HEK293 (cell line): Measurements from ENCODE around the gene PRR14L.
A peak's percentile ranks its signal among the peaks of the same experiment; 100 is the strongest.

ENCODE experiments used
- CTCF ChIA-PET: fragments of 350-600 bp; formaldehyde crosslinking; extraction: SDS; loops from one replicate; lab custom pipeline; 2021; ENCODE audit warnings: antibody characterized with exemption; lab: Yijun Ruan, JAX
- POLR2A ChIA-PET: fragments of 300-600 bp; formaldehyde crosslinking; extraction: SDS; loops from one replicate; lab custom pipeline; 2020; ENCODE audit warnings: antibody characterized with exemption, inconsistent platforms; lab: Yijun Ruan, JAX
- H3K27ac ChIP-seq: fragments of 200-500 bp; sonication (Bioruptor generic); 2 replicates; pipeline ENCODE4 v1.5.1; 2014; ENCODE audit warnings: low read depth, low read length, control low read depth, inconsistent platforms; ENCODE audit errors: extremely low read depth
- H3K36me3 ChIP-seq, 2 experiments: fragments of 200-500 bp in 1 of 2; sonication (Bioruptor generic) in 1 of 2; 1 replicate in 1 of 2; 2 replicates in 1 of 2; pipeline ENCODE4 v1.5.1; 2014 to 2017; ENCODE audit warnings: inconsistent platforms in 2 of 2, low read length in 2 of 2; ENCODE audit not compliant: control insufficient read depth in 2 of 2, insufficient read depth in 1 of 2
- H3K4me1 ChIP-seq: fragments of 200-500 bp; sonication (Bioruptor generic); 2 replicates; pipeline ENCODE4 v1.5.1; 2014; ENCODE audit warnings: mild to moderate bottlenecking, low read length, inconsistent platforms; ENCODE audit not compliant: control insufficient read depth, insufficient read depth
- H3K4me3 ChIP-seq: 2 replicates; pipeline ENCODE4 v1.5.1; 2011; ENCODE audit warnings: low read depth, mild to moderate bottlenecking, control low read depth, low read length, moderate library complexity
- H3K9me3 ChIP-seq: fragments of 200-500 bp; sonication (Bioruptor generic); 2 replicates; pipeline ENCODE4 v1.5.1; 2014; ENCODE audit warnings: low read depth, low read length, inconsistent platforms; ENCODE audit not compliant: control insufficient read depth, insufficient read depth
- PRDM1 ChIP-seq: fragments of 450-650 bp; formaldehyde crosslinking; IDR thresholded peaks from 2 replicates; pipeline ENCODE4; 2016; ENCODE audit warnings: missing biosample characterization, missing genetic modification characterization
- ZBTB21 ChIP-seq: fragments of 450-650 bp; formaldehyde crosslinking; IDR thresholded peaks from 2 replicates; pipeline ENCODE4 v1.5.1; 2017; ENCODE audit warnings: missing biosample characterization, missing genetic modification characterization
- ZFP69B ChIP-seq: fragments of 450-650 bp; formaldehyde crosslinking; IDR thresholded peaks from 2 replicates; pipeline ENCODE4 v1.5.1; 2016; ENCODE audit warnings: missing biosample characterization, missing genetic modification characterization
- ZNF146 ChIP-seq: fragments of 450-650 bp; formaldehyde crosslinking; IDR thresholded peaks from 2 replicates; pipeline ENCODE4 v1.5.1; 2016; ENCODE audit warnings: missing biosample characterization, missing genetic modification characterization
- ZNF239 ChIP-seq: fragments of 450-650 bp; formaldehyde crosslinking; IDR thresholded peaks from 2 replicates; pipeline ENCODE4 v1.5.1; 2016; ENCODE audit warnings: missing biosample characterization, missing genetic modification characterization
- ZNF311 ChIP-seq: fragments of 450-650 bp; formaldehyde crosslinking; IDR thresholded peaks from 2 replicates; pipeline ENCODE4 v1.5.1; 2017; ENCODE audit warnings: missing biosample characterization, missing genetic modification characterization, borderline replicate concordance
- ZNF404 ChIP-seq: fragments of 450-650 bp; formaldehyde crosslinking; IDR thresholded peaks from 2 replicates; pipeline ENCODE4 v1.5.1; 2017; ENCODE audit warnings: missing biosample characterization, missing genetic modification characterization
- ZNF529 ChIP-seq: fragments of 450-650 bp; formaldehyde crosslinking; IDR thresholded peaks from 2 replicates; pipeline ENCODE4 v1.5.1; 2017; ENCODE audit warnings: missing genetic modification characterization, missing biosample characterization; ENCODE audit not compliant: insufficient replicate concordance
- ZNF558 ChIP-seq: fragments of 450-650 bp; formaldehyde crosslinking; IDR thresholded peaks from 2 replicates; pipeline ENCODE4 v1.5.1; 2016; ENCODE audit warnings: missing biosample characterization, missing genetic modification characterization
- ZNF561 ChIP-seq: fragments of 450-650 bp; IDR thresholded peaks from 2 replicates; pipeline ENCODE4 v1.5.1; 2018; ENCODE audit warnings: missing biosample characterization, missing genetic modification characterization, borderline replicate concordance
- TF ChIP-seq, protein P1 (sequence below): fragments of 450-650 bp; formaldehyde crosslinking; IDR thresholded peaks from 2 replicates; pipeline ENCODE4 v1.5.1; 2016; ENCODE audit warnings: missing biosample characterization, missing genetic modification characterization, borderline replicate concordance
- TF ChIP-seq, protein P2 (sequence below): fragments of 450-650 bp; formaldehyde crosslinking; IDR thresholded peaks from 2 replicates; pipeline ENCODE4 v1.5.1; 2016; ENCODE audit warnings: missing biosample characterization, missing genetic modification characterization
- TF ChIP-seq, protein P3 (sequence below): fragments of 450-650 bp; formaldehyde crosslinking; IDR thresholded peaks from 2 replicates; pipeline ENCODE4 v1.5.1; 2017; ENCODE audit warnings: missing biosample characterization, missing genetic modification characterization
- TF ChIP-seq, protein P4 (sequence below): sonication (generic); formaldehyde crosslinking; IDR thresholded peaks from 2 replicates; pipeline ENCODE4 v1.8.1; 2022; ENCODE audit warnings: mild to moderate bottlenecking, moderate library complexity, missing genetic modification reagents

PRR14L gene

DNA sequence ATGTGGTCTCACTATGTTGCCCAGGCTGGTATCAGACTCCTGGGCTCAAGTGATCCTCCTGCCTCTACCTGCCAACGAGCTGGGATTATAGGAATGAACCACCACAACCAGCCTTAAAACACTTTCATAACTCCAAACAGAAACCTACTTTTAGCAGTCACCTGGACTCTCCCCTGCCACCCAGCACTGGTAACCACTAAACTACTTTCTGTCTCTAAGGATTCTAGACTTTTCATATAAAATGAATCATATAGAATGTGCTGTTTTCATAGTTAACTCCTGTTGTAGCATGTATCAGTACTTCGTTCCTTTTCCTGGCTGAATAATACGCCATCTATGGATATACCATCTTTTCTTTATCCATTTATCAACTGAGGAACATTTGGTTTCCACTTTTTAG is 58.5 kb downstream of the PRR14L start:
- peaks cover 72 to 74% of the 10 kb centered on the region in 2 experiments for H3K36me3 ChIP-seq
- POLR2A ChIA-PET = interaction anchor here (1.1 kb wide), 1 partner anchor 64 kb away, joined by 3 read pairs; no protein-coding TSS in a partner anchor
- no peak overlapping the region for H3K27ac ChIP-seq
- no peaks in the 10 kb centered on the region for H3K9me3 ChIP-seq
- no peak overlapping the region for H3K4me3 ChIP-seq
- CTCF ChIA-PET = interaction anchor here (0.6 to 0.8 kb wide), 2 partner anchors 10 to 279 kb away, joined by 3 to 5 read pairs; no protein-coding TSS in a partner anchor
- TF ChIP-seq ZNF146 (tag by site-specific recombination) = peak; percentile 70
- TF ChIP-seq ZNF404 (tag by site-specific recombination) = no peak
- TF ChIP-seq, all 188 proteins: peak for 1
- H3K4me1 ChIP-seq = no peaks in the 10 kb centered on the region

DNA sequence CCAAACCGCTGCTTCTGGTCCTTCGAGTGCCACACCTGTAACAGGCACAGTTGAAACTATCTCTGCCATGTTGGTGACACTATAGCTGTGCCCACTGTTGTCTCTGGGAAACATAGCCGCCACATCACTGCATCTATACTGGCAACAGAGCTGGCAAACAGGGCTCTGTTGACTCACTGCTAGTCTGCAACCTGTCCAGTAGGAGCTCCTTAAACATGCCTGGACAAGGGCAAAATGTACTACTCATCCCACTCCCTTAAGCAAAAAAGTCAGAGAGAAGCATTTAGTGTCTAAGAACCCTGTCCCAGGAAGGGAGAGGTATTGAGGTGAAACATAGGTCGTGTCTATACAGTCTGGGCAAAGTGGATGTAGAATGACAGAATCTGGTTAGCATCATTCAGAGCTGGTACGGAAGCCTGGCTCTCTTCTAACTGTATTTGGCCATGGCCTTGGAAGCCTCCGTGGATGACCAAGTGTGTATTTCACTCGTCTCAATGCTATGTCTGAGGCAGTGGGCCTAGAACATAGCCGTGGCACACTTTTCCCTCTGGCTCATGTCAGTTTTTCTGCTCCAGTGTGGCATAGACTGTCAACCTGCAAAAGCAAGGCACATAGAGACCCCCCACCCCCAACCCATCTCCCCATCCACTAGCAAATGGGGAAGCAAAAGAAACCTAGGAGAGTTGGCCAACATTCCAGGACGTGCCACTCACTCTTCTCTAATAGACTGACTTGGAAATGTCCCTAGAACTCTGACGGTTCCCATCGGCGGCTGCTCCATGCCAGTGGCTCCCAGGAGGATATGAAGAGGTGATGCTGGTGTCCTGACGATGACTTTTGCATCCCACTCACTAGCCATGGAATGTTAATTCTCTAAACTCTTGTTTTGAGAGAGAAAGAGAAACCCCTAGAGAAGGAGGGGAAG is 66.5 kb downstream of the PRR14L start:
- Histone ChIP-seq H3K27ac (no peak overlapping the region), H3K4me1 (no peaks in the 10 kb centered on the region), H3K4me3 (no peak overlapping the region), H3K9me3 (no peaks in the 10 kb centered on the region), H3K36me3 (peaks cover 29 to 57% of the 10 kb centered on the region in 2 experiments)
- POLR2A ChIA-PET = no interaction called here
- CTCF ChIA-PET = interaction anchor here (0.7 to 1.3 kb wide), 4 partner anchors 18 to 397 kb away, joined by 3 to 4 read pairs (median 3); no protein-coding TSS in a partner anchor
- TF ChIP-seq ZBTB21 (tag by site-specific recombination) (no peak), PRDM1 (tag by site-specific recombination) (no peak), ZNF529 (no peak), ZNF561 (tag by site-specific recombination) (no peak), ZNF239 (tag by site-specific recombination) (no peak), ZFP69B (tag by site-specific recombination) (no peak), ZNF558 (tag by site-specific recombination) (no peak), ZNF311 (no peak)
- TF ChIP-seq, protein P1, sequence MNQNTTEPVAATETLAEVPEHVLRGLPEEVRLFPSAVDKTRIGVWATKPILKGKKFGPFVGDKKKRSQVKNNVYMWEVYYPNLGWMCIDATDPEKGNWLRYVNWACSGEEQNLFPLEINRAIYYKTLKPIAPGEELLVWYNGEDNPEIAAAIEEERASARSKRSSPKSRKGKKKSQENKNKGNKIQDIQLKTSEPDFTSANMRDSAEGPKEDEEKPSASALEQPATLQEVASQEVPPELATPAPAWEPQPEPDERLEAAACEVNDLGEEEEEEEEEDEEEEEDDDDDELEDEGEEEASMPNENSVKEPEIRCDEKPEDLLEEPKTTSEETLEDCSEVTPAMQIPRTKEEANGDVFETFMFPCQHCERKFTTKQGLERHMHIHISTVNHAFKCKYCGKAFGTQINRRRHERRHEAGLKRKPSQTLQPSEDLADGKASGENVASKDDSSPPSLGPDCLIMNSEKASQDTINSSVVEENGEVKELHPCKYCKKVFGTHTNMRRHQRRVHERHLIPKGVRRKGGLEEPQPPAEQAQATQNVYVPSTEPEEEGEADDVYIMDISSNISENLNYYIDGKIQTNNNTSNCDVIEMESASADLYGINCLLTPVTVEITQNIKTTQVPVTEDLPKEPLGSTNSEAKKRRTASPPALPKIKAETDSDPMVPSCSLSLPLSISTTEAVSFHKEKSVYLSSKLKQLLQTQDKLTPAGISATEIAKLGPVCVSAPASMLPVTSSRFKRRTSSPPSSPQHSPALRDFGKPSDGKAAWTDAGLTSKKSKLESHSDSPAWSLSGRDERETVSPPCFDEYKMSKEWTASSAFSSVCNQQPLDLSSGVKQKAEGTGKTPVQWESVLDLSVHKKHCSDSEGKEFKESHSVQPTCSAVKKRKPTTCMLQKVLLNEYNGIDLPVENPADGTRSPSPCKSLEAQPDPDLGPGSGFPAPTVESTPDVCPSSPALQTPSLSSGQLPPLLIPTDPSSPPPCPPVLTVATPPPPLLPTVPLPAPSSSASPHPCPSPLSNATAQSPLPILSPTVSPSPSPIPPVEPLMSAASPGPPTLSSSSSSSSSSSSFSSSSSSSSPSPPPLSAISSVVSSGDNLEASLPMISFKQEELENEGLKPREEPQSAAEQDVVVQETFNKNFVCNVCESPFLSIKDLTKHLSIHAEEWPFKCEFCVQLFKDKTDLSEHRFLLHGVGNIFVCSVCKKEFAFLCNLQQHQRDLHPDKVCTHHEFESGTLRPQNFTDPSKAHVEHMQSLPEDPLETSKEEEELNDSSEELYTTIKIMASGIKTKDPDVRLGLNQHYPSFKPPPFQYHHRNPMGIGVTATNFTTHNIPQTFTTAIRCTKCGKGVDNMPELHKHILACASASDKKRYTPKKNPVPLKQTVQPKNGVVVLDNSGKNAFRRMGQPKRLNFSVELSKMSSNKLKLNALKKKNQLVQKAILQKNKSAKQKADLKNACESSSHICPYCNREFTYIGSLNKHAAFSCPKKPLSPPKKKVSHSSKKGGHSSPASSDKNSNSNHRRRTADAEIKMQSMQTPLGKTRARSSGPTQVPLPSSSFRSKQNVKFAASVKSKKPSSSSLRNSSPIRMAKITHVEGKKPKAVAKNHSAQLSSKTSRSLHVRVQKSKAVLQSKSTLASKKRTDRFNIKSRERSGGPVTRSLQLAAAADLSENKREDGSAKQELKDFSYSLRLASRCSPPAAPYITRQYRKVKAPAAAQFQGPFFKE = no peak
- TF ChIP-seq, protein P2, sequence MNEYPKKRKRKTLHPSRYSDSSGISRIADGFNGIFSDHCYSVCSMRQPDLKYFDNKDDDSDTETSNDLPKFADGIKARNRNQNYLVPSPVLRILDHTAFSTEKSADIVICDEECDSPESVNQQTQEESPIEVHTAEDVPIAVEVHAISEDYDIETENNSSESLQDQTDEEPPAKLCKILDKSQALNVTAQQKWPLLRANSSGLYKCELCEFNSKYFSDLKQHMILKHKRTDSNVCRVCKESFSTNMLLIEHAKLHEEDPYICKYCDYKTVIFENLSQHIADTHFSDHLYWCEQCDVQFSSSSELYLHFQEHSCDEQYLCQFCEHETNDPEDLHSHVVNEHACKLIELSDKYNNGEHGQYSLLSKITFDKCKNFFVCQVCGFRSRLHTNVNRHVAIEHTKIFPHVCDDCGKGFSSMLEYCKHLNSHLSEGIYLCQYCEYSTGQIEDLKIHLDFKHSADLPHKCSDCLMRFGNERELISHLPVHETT (tag by site-specific recombination) = no peak
- TF ChIP-seq, protein P3, sequence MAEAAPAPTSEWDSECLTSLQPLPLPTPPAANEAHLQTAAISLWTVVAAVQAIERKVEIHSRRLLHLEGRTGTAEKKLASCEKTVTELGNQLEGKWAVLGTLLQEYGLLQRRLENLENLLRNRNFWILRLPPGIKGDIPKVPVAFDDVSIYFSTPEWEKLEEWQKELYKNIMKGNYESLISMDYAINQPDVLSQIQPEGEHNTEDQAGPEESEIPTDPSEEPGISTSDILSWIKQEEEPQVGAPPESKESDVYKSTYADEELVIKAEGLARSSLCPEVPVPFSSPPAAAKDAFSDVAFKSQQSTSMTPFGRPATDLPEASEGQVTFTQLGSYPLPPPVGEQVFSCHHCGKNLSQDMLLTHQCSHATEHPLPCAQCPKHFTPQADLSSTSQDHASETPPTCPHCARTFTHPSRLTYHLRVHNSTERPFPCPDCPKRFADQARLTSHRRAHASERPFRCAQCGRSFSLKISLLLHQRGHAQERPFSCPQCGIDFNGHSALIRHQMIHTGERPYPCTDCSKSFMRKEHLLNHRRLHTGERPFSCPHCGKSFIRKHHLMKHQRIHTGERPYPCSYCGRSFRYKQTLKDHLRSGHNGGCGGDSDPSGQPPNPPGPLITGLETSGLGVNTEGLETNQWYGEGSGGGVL (tag by site-specific recombination) = no peak
- TF ChIP-seq, protein P4, sequence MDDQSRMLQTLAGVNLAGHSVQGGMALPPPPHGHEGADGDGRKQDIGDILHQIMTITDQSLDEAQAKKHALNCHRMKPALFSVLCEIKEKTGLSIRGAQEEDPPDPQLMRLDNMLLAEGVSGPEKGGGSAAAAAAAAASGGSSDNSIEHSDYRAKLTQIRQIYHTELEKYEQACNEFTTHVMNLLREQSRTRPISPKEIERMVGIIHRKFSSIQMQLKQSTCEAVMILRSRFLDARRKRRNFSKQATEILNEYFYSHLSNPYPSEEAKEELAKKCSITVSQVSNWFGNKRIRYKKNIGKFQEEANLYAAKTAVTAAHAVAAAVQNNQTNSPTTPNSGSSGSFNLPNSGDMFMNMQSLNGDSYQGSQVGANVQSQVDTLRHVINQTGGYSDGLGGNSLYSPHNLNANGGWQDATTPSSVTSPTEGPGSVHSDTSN = no peak
